Amniotic epithelial cell (primary cell): ENCODE measurements around the gene DGCR2.

Experiments used
- DNase-seq: peaks from one replicate; pipeline ENCODE4 v3.0.0-alpha.2; 2010; ENCODE audit warnings: low read depth

Gene DGCR2

DNA sequence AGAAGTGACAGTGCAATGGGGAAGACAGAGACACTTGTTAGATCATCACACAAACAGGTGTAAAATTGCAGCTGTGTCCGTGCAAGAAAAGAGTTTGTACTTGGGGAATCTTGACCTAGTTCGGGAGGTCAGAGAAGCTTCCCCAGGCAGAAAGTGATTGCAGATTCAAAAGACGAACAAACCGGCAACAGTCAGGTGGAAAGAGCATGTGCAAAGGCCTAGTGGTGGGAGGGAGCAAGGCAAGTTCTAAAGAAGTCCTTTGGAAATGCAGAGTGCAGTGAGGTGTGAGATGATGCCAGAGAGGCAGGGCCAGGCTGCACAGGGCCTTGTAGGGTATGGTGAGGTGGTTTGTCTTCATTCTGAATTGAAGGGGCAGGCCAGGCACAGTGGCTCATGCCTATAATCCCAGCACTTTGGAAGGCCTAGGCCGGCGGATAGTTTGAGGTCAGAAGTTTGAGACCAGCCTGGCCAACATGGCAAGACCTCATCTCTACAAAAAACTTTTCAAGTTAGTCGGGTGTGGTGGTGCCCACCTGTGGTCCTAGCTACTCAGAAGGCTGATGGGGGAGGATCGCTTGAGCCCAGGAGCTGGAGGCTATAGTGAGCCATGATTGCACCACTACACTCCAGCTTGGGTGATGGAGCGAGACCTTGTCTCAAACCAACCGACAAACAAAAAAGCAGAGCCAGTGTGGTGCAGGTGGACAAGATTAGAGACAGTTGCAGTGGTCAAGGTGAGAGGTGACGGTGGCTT, 24.2 kb upstream of the DGCR2 start:
- DNase-seq: no peak

DNA sequence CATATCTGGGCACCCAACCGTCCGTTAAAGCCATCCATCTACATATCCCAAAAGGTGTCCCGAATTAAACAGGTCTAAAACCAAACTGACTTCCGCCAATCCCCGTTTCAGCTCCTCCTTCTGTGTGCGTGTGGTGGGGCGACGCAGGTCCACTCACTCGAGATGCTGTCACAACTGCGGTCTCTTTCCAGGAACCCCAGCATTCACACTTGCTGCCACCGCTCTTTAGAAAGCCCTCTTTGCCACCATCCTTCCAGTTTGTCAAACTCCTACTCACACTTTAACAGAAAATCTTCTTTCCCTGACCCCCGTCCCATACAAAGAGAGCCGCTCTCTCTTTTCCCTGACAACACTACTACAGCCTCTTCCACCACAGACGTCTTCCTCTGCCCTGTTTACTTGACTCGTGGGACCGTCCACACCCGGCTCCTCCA, 21.8 kb upstream of the DGCR2 start:
- no peak for DNase-seq

DNA sequence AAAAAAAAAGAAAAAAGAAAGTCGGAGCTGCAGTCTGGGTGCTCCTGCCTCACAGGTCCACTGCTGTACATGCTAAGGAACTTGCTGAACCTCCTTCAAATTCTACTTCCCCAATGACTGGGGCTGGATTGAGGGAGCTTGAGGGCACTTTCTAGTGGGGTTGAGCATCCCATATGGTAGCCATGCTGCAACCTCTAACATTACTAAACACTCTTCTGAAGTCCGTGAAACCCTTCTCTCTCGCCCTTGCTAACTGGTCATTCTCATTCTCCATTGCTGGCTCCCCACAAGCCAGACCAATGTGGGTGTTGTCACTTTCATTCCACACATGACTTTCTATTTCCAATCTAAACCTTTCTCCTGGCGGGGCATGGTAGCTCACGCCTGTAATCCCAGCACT, 21.0 kb upstream of the DGCR2 start:
- no peak for DNase-seq

DNA sequence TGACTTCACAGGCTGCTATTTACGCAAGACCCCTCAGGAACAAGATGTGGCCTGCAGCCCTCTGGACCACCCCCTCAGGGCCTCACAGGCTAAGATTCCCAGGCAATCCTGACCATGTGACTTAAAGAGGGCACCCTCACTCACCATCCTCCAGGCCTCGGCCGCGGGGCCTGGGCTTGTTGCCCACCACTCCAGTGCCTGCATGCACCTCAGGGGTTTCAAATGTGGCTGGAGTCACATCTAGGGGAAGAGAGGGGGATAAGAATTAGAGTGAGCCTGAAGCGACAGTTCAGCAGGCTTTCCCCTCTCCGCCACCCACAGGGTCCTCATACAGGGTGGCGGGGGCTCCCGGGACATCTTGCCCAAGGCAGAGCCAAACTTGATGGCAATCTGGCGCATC, 20.2 kb upstream of the DGCR2 start:
- DNase-seq: no peak

DNA sequence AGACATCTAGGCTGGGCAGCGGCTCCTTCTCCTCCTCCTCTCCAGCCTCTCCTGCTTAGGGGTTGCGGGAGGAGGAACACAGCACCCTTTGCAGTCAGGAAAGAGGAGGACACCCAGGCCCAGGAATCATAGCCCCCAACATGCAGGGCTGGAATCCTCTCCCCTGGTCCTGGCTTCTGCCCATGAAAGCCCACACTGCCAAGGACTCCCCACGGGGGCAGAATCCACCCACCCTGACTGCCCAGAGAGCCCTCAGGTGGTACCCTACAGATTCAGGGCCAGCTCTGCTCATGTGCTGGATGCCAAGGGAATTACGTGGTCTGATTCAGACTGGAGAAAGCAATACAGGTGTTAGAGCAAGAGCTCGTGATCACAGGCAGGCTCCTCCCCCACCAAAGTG, 17.8 kb upstream of the DGCR2 start:
- DNase-seq: no peak

DNA sequence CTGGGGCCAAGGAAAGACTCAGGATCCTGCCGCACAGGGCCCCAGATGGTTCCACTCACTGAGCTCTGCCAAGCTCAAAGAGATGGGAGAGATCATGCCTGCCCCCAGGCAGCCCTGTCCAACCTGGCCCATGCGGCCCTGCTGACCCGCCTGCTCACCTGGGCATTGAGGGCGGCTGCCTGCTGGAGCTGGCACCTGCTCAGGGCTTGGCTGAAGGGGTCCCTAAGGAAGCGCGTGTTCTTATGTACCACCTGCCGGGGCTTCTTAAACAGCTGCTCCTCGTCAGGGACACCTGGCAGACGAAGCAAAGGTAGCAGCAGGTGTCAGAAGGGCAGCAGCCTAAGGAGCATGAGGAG, 16.8 kb upstream of the DGCR2 start:
- no peak for DNase-seq

DNA sequence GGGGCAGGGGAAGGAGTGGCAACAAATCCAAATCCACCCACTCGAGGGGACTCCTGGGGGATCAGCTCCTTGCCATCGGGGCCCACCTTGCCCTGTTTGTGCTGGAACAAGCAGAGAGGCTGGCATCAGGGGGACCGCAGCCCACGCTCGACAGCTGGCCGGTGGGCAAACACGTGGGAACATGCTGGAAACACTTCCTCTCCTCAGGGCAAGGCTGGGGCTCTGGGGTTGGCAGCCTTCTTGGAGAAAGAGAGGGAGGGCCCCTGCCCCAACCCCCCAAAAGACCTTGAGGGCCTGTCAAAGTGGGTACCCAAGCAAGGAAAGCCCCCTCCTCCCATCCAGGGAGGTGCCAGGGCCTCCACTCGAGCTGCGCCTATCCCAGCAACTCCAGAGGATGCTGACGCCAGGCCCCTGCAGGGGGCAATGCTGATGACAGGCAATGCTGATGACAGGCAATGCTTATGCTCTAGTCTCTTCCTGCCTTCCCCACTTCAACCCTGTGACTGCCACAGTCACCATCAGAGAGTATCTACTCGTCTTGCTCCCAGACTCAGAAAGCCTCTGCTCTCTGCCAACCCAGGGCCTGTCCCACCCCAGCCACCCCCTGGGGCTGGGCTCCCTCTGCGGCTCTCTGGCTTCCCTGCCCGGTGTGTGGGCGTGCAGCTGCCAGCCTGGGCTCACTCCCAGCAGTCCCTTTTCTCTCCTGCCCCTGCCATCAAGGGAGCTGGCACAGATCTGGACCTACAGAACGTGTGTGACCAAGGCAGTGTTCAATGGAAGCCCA, 16.2 kb upstream of the DGCR2 start:
- DNase-seq: no peak

DNA sequence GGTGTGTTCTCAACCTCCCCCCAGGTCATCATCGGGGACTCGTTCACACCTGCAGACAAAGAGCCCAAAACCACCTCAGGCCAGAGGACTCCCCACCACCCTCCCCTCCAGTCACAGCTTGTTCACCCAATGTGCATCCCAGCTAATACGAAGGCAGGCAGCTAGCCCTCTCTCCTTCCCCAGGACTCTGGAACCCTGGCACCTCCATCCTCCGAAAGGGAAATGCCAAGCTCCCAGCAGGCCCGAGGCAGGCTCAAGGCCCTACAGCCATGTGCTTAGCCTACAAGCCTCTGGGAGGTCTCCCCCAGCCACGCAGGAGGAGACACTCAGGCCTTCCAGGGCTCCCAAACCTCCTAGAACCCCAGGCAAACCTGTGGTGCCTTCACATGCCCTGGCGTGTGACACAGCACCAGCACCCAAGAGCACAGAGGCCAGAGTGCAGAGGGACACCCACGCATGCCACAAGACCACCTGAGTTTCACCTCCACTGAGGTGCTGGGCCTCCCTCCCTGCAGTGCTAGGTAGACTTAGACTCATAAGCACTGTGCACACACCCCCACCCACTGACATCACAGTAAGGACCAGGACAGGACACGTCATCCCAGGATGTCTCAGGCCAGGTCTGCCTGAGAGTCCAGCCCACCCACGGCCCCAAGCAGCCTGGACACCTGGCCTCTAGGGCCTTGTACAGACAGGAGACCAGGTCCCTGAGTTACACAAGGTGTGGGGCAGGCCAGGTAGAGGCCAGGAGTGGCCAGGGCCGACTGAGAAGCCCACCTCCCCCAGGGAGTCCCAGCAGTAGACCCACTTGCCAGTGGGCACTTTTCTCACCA, 15.4 kb upstream of the DGCR2 start:
- DNase-seq: no peak

DNA sequence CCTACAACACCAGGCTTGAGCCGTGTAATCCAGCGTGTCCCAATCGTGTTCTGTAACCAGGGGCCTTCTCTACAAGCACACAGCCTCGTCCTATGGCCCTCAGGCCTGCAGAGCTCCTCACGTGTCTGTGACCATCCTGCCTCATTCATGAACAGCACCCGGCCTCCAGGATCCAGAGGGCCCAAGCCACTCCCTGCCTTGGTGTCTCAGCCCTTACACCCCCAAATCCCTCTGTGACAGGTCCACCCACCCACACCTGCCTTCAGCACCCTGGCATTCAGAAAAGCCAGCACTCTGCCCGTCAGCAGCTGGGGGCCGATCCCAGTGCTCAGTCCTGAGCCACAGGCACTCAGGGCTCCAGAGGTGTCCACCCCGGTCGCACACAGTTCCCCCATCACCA, 14.7 kb upstream of the DGCR2 start:
- DNase-seq: no peak

DNA sequence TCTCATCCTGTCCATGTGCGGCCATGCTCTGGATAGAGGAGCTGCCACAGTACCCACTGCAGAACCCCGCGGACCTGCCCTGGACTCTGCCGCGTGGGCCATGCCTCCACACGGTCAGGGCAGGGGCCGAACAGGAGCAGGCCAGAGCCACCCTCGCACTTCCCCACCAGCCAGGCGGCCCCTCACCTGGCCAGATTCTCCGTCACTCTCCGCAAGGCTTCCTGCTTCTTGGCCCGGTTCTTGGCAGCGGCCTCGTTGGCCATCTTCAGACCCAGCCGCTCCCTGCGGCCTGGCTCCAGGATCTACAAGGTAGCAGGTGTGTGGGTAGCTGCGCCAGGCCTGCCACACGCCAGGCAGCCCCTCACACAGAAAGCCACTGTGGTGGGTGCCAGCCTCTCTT, 12.7 kb upstream of the DGCR2 start:
- no peak for DNase-seq

DNA sequence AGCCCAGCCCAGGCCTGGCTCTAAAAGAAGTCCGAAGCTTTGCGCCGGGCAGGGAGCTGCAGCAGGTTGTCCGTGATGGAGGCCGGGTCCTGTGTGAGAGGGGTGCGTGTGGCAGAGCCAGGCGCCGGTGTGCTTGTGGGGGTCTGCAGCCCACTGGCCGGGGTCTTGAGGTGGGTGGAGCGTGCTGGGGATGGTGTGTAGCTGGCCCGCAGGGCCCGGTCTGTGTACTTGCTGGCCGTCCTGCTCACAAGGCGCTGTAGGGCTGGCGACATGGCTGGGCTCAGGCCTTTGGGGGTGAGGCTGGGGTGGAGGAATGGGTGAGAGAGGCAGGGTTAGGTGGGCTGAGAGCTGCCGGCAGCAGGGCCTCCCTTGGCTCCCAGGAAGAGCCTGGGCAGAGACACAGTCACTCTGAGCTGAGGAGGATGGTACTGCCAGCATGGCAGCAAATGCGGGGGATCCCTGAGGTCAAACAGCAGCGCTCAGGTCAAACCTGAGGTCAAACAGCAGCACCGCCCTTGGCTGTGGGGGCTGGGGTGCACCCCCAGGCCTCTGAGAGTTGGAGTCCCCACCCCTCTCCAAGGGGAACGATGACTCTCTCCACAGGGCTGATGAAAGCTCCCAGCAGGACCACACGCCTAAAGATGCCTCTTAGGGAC, 12.1 kb upstream of the DGCR2 start:
- no peak for DNase-seq

DNA sequence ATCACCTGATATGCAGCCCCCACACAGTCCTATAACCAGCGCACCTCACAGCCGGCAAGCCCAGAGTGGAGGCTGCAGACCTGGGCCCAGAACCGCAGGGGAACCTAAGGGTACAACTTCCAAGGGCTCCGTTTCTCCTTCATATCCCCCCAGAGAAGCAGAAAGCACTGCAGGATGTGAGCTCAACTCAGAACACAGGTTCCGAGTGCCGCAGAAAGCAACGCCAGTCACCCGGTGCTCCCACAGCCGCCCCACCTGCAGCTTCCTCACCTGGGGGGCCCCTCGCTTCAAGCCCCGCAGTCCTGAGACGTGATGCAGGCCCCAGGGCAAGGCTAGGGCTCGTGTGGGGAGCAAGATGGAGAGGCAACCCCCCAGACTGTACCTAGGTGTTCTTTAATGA, 11.3 kb upstream of the DGCR2 start:
- no peak for DNase-seq

DNA sequence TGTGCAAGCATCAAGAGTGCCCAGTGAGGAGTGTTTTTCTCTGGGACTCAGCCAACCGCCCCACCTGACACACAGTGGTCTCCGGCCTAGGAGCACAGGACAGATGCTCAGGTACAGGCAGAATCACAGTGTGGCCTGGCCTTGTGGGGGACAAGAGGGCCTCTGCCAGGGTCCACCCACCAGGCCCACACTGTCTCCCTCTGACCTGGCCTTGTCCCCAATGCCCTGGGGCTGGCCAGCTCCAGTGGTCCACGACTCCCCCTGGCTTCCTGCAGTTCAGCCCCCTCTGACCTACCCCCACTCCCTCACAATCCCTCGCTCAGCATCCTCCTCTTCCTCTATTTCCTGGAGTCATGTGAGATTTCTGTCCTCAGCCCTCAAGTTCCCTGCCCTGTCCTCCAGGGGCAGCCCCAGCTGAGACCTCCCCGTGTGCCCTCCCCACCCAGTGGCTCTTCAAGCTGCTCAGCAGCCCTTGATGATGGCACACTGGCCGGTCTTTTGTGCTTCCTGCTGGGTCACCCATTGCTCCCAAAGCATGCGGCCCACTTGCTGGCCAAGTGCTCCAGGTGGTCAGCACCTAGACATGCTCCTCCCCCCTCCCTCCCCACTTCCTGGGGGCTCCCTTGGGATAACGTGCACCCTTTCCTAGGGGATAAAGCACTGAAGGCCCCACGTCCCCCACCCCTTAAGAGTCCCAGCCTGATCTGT, 10.6 kb upstream of the DGCR2 start:
- DNase-seq: no peak

DNA sequence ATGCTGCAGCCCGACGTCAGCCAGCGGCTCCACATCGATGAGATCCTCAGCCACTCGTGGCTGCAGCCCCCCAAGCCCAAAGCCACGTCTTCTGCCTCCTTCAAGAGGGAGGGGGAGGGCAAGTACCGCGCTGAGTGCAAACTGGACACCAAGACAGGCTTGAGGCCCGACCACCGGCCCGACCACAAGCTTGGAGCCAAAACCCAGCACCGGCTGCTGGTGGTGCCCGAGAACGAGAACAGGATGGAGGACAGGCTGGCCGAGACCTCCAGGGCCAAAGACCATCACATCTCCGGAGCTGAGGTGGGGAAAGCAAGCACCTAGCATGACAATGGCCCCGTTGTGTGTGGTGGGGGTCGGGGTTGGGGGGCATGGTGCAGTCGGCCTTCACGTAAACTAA, 9.9 kb upstream of the DGCR2 start:
- no peak for DNase-seq

DNA sequence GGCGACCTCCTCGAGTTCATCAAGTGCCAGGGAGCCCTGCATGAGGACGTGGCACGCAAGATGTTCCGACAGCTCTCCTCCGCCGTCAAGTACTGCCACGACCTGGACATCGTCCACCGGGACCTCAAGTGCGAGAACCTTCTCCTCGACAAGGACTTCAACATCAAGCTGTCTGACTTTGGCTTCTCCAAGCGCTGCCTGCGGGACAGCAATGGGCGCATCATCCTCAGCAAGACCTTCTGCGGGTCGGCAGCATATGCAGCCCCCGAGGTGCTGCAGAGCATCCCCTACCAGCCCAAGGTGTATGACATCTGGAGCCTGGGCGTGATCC, 9.4 kb upstream of the DGCR2 start:
- no peak for DNase-seq

DNA sequence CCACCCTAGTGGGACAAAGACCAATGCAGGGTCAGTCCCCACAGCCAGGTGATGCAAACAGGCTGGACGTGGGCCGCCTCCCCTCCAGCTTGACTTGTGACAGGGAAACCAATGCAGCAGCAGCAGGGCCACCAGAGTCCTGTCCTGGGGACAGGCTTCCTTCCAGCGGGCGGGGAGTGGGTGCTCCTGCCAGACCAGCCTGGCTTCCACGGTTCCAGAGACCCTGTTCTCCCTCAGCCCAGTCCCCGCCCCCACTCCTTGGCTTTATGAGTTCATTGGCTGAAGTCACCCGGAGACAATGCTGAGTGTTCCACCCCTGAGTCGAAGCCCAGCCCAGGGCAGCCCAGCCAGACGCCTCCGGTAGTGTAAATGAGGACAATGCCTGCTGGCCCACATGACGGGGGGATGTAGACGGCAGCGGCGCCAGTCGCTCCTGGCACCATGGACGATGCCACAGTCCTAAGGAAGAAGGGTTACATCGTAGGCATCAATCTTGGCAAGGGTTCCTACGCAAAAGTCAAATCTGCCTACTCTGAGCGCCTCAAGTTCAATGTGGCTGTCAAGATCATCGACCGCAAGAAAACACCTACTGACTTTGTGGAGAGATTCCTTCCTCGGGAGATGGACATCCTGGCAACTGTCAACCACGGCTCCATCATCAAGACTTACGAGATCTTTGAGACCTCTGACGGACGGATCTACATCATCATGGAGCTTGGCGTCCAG, 8.9 kb upstream of the DGCR2 start, which contains the start of gene TSSK2:
TSS of gene TSSK2 (plus strand) at position 350 of the 726 bp plus-strand sequence. CDS start at position 442, 92 bp downstream.
- DNase-seq: no peak

DNA sequence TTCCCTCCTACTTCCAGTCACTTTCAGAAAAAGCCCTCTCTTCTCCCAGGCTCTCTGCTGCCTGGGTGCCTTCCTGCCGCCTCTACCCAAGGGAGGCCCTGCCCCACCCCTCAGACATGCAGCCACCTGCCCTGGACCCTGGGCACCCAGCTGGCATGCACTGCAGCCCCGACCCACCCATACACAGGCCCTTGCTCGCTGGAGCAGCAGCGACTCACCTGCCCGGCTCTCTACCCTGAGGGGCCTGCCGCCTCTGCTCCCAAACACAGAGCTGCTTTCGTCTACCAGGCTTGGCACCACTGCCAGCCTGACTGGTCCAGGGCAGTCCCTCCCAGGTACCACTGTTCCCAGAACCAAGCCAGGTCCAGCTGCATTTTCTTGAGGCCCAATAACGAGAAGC, 7.7 kb upstream of the DGCR2 start:
- no peak for DNase-seq

DNA sequence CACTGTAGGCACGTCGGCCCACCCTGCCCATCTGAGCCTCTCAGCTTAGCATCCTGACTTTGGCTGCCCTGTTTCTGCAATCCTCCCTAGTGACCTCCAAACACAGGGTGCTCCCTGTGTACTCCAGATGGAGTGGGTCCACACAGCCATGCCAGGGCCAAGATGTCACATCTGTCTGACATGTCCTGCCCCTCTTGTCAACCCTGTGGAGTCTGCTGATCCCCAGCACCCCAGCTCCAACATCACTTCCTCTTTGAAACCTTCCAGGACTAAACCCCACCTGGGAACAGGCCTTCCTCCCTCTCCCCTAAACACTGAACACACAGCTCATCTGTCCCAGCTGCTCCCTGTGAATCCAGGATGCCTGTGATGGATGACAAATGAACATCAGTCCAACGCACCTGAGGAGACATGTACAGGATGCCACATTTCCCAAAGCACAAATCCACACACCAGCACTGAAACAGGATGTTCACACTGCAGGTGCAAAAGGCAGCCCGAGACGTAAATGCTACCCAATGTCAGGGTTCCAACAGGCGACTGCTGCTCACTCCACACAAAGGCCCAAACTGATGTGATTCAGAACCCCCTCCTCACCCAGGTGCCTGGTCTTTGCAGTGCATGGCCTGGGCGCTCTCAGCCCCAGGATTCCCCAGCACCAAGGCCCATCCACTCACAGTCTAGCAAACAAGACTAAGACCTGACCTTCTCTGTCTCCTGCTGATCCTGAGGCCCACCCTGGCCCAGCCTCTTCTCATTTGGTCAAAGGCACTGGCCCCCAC, 6.9 kb upstream of the DGCR2 start:
- no peak for DNase-seq

DNA sequence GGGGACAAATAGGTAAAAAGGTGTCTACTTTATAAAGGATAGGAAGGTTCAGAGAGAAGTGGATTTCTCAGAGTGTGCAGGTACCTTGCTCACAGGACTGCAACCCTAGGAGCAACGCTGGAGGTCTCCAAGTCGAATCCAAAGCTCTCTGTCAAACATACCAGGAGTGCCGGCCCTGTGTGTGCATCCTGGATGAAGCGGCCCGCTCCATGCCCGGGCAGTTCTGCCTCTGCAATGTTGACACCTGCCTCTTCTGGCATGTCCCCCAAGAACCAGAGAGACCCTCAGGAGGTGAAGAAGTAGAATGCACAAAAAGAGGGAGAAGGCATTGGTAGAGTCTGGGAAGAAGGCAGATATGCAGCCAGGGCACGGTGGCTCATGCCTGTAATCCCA, 5.8 kb upstream of the DGCR2 start:
- DNase-seq: no peak

DNA sequence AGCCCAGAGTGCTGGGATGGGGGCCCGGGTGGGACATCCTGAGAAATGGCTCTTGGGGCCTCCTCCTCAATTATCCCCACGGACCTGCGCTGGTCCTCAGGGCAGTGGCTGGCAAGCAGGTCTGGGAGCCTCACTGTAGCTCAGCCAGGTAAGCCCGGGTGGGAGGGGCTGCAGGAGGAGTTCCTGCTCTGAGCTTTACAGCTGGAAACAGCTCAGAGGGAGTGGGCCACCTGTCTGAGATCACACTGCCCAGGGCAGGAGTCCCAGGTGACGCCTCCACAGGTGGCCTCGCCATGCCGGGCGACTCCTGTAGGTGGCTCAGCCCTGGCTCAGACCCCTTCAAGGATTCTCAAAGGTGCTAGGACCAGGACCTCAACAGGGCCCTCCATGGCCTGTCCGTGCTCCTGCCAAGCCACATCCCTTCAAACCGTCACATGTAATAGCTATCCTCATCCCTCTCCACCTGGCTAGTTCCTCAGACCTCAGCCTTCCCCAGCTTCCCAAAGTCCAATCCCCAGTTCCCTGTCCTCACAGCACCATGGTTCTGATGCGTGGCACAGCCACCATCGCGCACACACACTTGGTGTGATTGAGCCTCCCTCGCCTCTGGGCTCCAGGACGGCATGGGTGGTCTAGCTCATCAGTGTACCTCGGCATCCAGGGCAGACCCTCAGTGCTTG, 5.3 kb upstream of the DGCR2 start:
- DNase-seq: no peak
